H1 (cell line): Measurements from ENCODE around the gene SH3RF3. TPM values are rescaled to one million over a fixed set of nuclear protein-coding genes. Genes with fewer than 3 reads are reported as not detected.

Source experiments
- CTCF ChIA-PET: fragments of 300-600 bp; sonication (Branson Sonifier 250); formaldehyde crosslinking; loops from one replicate; lab custom pipeline; 2021; ENCODE audit not compliant: partially characterized antibody; lab: Charles Lee
- POLR2A ChIA-PET: fragments of 300-600 bp; sonication (Branson Sonifier 250); formaldehyde crosslinking; loops from one replicate; lab custom pipeline; 2021; ENCODE audit warnings: inconsistent platforms; ENCODE audit not compliant: partially characterized antibody; lab: Charles Lee
- DNase-seq, 2 experiments: peaks; one replicate each; pipeline versions ENCODE4 v3.0.0 to v3.0.0-alpha.2; 2010 to 2022; ENCODE audit warnings: low spot score in 2 of 2, low read depth in 1 of 2, mixed read lengths in 1 of 2
- FAIRE-seq: peaks from 2 replicates; lab custom pipeline; 2011; peaks lifted over from hg19 to GRCh38; lab: Jason Lieb, UNC
- H2AFZ ChIP-seq: 2 replicates; pipeline ENCODE4 v1.8.1; 2012; ENCODE audit warnings: low read length, inconsistent platforms
- H2AK5ac ChIP-seq: 2 replicates; pipeline ENCODE4 v1.6.1; 2013; ENCODE audit warnings: low read depth, low read length
- H2BK120ac ChIP-seq: replicated peaks from 2 replicates; pipeline ENCODE3; 2013; ENCODE audit warnings: low read depth, low read length, inconsistent platforms
- H2BK12ac ChIP-seq: 2 replicates; pipeline ENCODE4 v1.6.1; 2013; ENCODE audit warnings: low read depth, low read length
- H2BK15ac ChIP-seq: 2 replicates; pipeline ENCODE4 v1.6.1; 2013; ENCODE audit warnings: low read length
- H2BK20ac ChIP-seq: 2 replicates; pipeline ENCODE4 v1.6.1; 2013; ENCODE audit warnings: low read length
- H2BK5ac ChIP-seq: 2 replicates; pipeline ENCODE4 v1.6.1; 2013; ENCODE audit warnings: low read depth, low read length
- H3K14ac ChIP-seq: 2 replicates; pipeline ENCODE4 v1.6.1; 2013; ENCODE audit warnings: inconsistent platforms; ENCODE audit not compliant: insufficient read length
- H3K18ac ChIP-seq: 2 replicates; pipeline ENCODE4 v1.6.1; 2013; ENCODE audit warnings: low read length; ENCODE audit errors: extremely low read depth
- H3K23ac ChIP-seq: 2 replicates; pipeline ENCODE4 v1.6.1; 2013; ENCODE audit warnings: inconsistent platforms; ENCODE audit not compliant: insufficient read length
- H3K23me2 ChIP-seq: 2 replicates; pipeline ENCODE4 v1.6.1; 2013; ENCODE audit warnings: low read depth, low read length
- H3K27ac ChIP-seq: 2 replicates; pipeline ENCODE4 v1.6.1; 2011; ENCODE audit warnings: low read depth, low read length, inconsistent platforms
- H3K27me3 ChIP-seq, 4 experiments: replicated peaks in 1 of 4; 1 replicate in 1 of 4; 2 replicates in 3 of 4; pipeline versions ENCODE4 v1.6.1 to v1.8.1; 2011 to 2013; ENCODE audit warnings: low read length in 3 of 4, mild to moderate bottlenecking in 3 of 4, inconsistent platforms in 2 of 4, mixed read lengths in 2 of 4, moderate library complexity in 1 of 4; ENCODE audit not compliant: control insufficient read depth in 3 of 4, insufficient read depth in 3 of 4; ENCODE audit errors: extremely low read depth in 1 of 4
- H3K36me3 ChIP-seq, 4 experiments: 2 replicates each; pipeline versions ENCODE4 v1.6.1 to v1.8.1; 2011 to 2013; ENCODE audit warnings: mild to moderate bottlenecking in 4 of 4, low read length in 3 of 4, moderate library complexity in 2 of 4, control low read depth in 1 of 4, inconsistent platforms in 1 of 4; ENCODE audit not compliant: insufficient read depth in 4 of 4, control insufficient read depth in 2 of 4
- H3K4ac ChIP-seq: replicated peaks from 2 replicates; pipeline ENCODE3; 2013; ENCODE audit warnings: low read length, low read depth, mixed read lengths, inconsistent platforms; ENCODE audit not compliant: insufficient read length
- H3K4me1 ChIP-seq, 4 experiments: replicated peaks in 1 of 4; 1 replicate in 1 of 4; 2 replicates in 3 of 4; pipeline versions ENCODE4 v1.6.1 to v1.8.1; 2011 to 2013; ENCODE audit warnings: low read length in 3 of 4, inconsistent platforms in 2 of 4, mixed read lengths in 1 of 4; ENCODE audit not compliant: insufficient read depth in 4 of 4, control insufficient read depth in 3 of 4
- H3K4me2 ChIP-seq, 2 experiments: 2 replicates each; pipeline versions ENCODE4 v1.6.1 to v1.8.1; 2011 to 2013; ENCODE audit warnings: low read depth in 2 of 2, low read length in 2 of 2, control low read depth in 1 of 2, inconsistent platforms in 1 of 2, mild to moderate bottlenecking in 1 of 2; ENCODE audit not compliant: insufficient read depth in 1 of 2
- H3K4me3 ChIP-seq, 4 experiments: fragments of 200-600, 300-600 bp in 1 of 4; sonication (generic), shearing (Covaris generic), sonication (Bioruptor Twin) in 1 of 4; 2 replicates each; pipeline versions ENCODE4 v1.5.1 to v1.8.1; 2011 to 2016; ENCODE audit warnings: low read length in 4 of 4, low read depth in 3 of 4, control low read depth in 2 of 4, inconsistent platforms in 2 of 4, mild to moderate bottlenecking in 2 of 4, mixed read lengths in 1 of 4, moderate library complexity in 1 of 4; ENCODE audit not compliant: insufficient read depth in 2 of 4; ENCODE audit errors: extremely low read depth in 1 of 4
- H3K56ac ChIP-seq: replicated peaks from 2 replicates; pipeline ENCODE3; 2013; ENCODE audit warnings: low read depth, mild to moderate bottlenecking, mixed read lengths, low read length, inconsistent platforms; ENCODE audit not compliant: insufficient read length
- H3K79me1 ChIP-seq: 2 replicates; pipeline ENCODE4 v1.6.1; 2013; ENCODE audit warnings: low read depth, low read length, control low read depth
- H3K79me2 ChIP-seq, 2 experiments: 2 replicates each; pipeline versions ENCODE4 v1.6.1 to v1.8.1; 2012 to 2013; ENCODE audit warnings: low read length in 2 of 2, mild to moderate bottlenecking in 2 of 2, inconsistent platforms in 1 of 2; ENCODE audit not compliant: insufficient read depth in 2 of 2, control insufficient read depth in 1 of 2
- H3K9ac ChIP-seq, 4 experiments: replicated peaks in 1 of 4; 1 replicate in 1 of 4; 2 replicates in 3 of 4; pipeline versions ENCODE4 v1.6.1 to v1.8.1; 2011 to 2013; ENCODE audit warnings: low read depth in 3 of 4, low read length in 3 of 4, control low read depth in 2 of 4, mild to moderate bottlenecking in 2 of 4, moderate library complexity in 2 of 4, inconsistent platforms in 1 of 4; ENCODE audit errors: extremely low read depth in 1 of 4
- H3K9me3 ChIP-seq, 2 experiments: 2 replicates each; pipeline versions ENCODE4 v1.6.1 to v1.8.1; 2012 to 2013; ENCODE audit warnings: mild to moderate bottlenecking in 2 of 2, moderate library complexity in 2 of 2, control low read depth in 1 of 2, inconsistent platforms in 1 of 2, low read depth in 1 of 2, low read length in 1 of 2, mixed read lengths in 1 of 2; ENCODE audit not compliant: insufficient read depth in 2 of 2
- H4K20me1 ChIP-seq, 2 experiments: replicated peaks in 1 of 2; 2 replicates each; pipeline versions ENCODE3 to v1.8.1; 2011 to 2013; ENCODE audit warnings: inconsistent platforms in 2 of 2, low read length in 2 of 2, mild to moderate bottlenecking in 1 of 2; ENCODE audit not compliant: insufficient read depth in 2 of 2, control insufficient read depth in 1 of 2
- H4K5ac ChIP-seq: 2 replicates; pipeline ENCODE4 v1.6.1; 2013; ENCODE audit warnings: low read length, low read depth, mixed read lengths, inconsistent platforms; ENCODE audit not compliant: insufficient read length
- H4K8ac ChIP-seq: 2 replicates; pipeline ENCODE4 v1.8.0; 2013; ENCODE audit warnings: mild to moderate bottlenecking, moderate library complexity, low read length, inconsistent platforms; ENCODE audit not compliant: insufficient read depth; ENCODE audit errors: extremely low read depth
- H4K91ac ChIP-seq: replicated peaks from 2 replicates; pipeline ENCODE3; 2013; ENCODE audit warnings: low read length, mixed read lengths, inconsistent platforms; ENCODE audit not compliant: insufficient read length
- ATF2 ChIP-seq: IDR thresholded peaks from 2 replicates; pipeline ENCODE4 v1.6.1; 2012; ENCODE audit warnings: low read length, inconsistent platforms
- GTF2F1 ChIP-seq: IDR thresholded peaks from 2 replicates; pipeline ENCODE4 v1.6.1; 2012; ENCODE audit warnings: low read depth, low read length, improper control_type of control experiment, borderline replicate concordance
- HDAC2 ChIP-seq, 2 experiments: fragments of 300-600 bp in 1 of 2; sonication (generic) in 1 of 2; IDR thresholded peaks; 2 replicates each; pipeline ENCODE4 v1.6.1; 2011 to 2012; ENCODE audit warnings: low read depth in 2 of 2, low read length in 2 of 2, mild to moderate bottlenecking in 2 of 2, moderate library complexity in 2 of 2, borderline replicate concordance in 1 of 2, inconsistent platforms in 1 of 2
- KDM5A ChIP-seq: fragments of 200-600 bp; IDR thresholded peaks from 2 replicates; pipeline ENCODE4 v1.7.1; 2012; ENCODE audit warnings: mild to moderate bottlenecking, low read length, inconsistent platforms, mixed read lengths
- RAD21 ChIP-seq, 2 experiments: IDR thresholded peaks in 1 of 2; conservative IDR thresholded peaks in 1 of 2; 2 replicates each; pipeline ENCODE4 v1.6.1; 2011; ENCODE audit warnings: low read depth in 2 of 2, low read length in 2 of 2, improper control_type of control experiment in 1 of 2, inconsistent platforms in 1 of 2, mild to moderate bottlenecking in 1 of 2, moderate library complexity in 1 of 2
- RBBP5 ChIP-seq: IDR thresholded peaks from 2 replicates; pipeline ENCODE4 v1.7.1; 2012; ENCODE audit warnings: low read depth, mild to moderate bottlenecking, inconsistent platforms, low read length, moderate library complexity, borderline replicate concordance
- SP2 ChIP-seq: IDR thresholded peaks from 2 replicates; pipeline ENCODE4 v1.6.1; 2012; ENCODE audit warnings: mild to moderate bottlenecking, low read length, inconsistent platforms
- WGBS, 2 experiments: shearing (Covaris generic) in 1 of 2; methylation state at CpG; one replicate each; pipeline versions ENCODE4 v1.1.6 to v1.1.7; 2013 to 2015; ENCODE audit warnings: low lambda C conversion rate in 2 of 2, mixed read lengths in 2 of 2, inconsistent platforms in 1 of 2, low coverage in 1 of 2, missing lambda C conversion rate in 1 of 2; ENCODE audit not compliant: insufficient replicate concordance in 2 of 2, insufficient coverage in 1 of 2, insufficient read length in 1 of 2; ENCODE audit errors: extremely low coverage in 1 of 2, missing lambda C conversion rate in 1 of 2; 5-methylcytosine and 5-hydroxymethylcytosine counted together
- polyA plus RNA-seq, 7 experiments: library from polyadenylated mRNA; depleted of rRNA in 3 of 7; stranded (reverse) in 5 of 7; unstranded in 2 of 7; fragments of >200 nt in 5 of 7; fragments of 200-250 nt in 2 of 7; gene quantifications; 1 replicate in 5 of 7; 2 replicates in 1 of 7; 4 replicates in 1 of 7; pipeline versions ENCODE4 v1.2.1 to v1.2.3, GENCODE V29; 2011 to 2013; ENCODE audit warnings: missing spikeins in 2 of 7, mixed read lengths in 2 of 7
- total RNA-seq: library from RNA; stranded (reverse); fragmentation: NEBNext Ultra II Directional; extraction: Animal tissue kit (Norgen Biotek cat#: 25700); gene quantifications from 2 replicates; pipeline ENCODE4 v1.2.1, GENCODE V29; 2021

The SH3RF3 gene
- total and polyA plus RNA-seq, 2 of the 8 experiments (the other 6 are each of a cell fraction or from before 2014, with no cell fraction given), result 0.11 to 0.65 TPM

DNA sequence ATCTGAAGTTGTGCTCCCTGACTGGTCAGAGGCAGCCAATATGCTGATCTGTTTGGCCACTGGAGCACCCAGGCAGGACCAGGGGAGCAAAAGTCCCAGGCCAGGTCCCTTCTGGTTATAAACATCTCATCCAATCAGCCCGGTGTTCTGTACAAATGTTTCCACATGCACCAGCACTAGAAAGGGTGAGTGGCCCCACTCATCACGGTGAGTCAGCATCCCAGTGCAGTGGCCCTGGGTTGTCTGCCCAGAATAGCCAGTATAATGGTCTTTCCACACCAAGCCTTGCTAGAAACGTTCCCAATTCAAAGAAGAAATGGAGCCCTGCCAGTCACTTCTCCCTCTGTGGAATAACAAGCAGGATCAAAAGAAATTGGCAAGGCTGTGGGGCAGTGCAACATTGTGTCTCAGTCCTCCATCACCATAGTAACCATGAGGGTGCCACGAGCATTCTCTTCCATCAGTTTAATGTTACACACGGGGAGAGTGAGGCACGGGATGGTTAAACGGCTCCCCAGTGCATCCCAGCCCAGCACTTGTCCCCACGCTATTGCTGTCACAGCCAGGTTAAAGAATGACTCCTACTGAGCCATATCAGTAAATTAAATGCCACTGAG lies 309.9 kb downstream of the SH3RF3 start:
- POLR2A ChIA-PET, result no interaction called here
- no peak overlapping the region for H3K4me3 ChIP-seq
- H3K4ac ChIP-seq, result no peak overlapping the region
- no peak overlapping the region for H3K18ac ChIP-seq
- H4K5ac ChIP-seq, result no peak overlapping the region
- H3K9me3 ChIP-seq, result peaks cover 7 to 8% of the 10 kb centered on the region in 2 experiments
- no peaks in the 10 kb centered on the region for H4K20me1 ChIP-seq
- no peaks in the 10 kb centered on the region for H3K23me2 ChIP-seq
- H4K8ac ChIP-seq, result no peak overlapping the region
- H3K23ac ChIP-seq, result no peak overlapping the region
- CTCF ChIA-PET, result interaction anchor here (1.0 kb wide), 1 partner anchor 277 kb away, joined by 3 read pairs; no protein-coding TSS in a partner anchor
- no peaks in the 10 kb centered on the region for H3K4me1 ChIP-seq
- H2AFZ ChIP-seq, result no peak overlapping the region
- no peak overlapping the region for H2BK12ac ChIP-seq
- no peaks in the 10 kb centered on the region for H3K79me2 ChIP-seq
- DNase-seq, result no peak
- no peak overlapping the region for H2BK5ac ChIP-seq
- H3K4me2 ChIP-seq, result no peak overlapping the region
- 95% methylated on average over 8 of the region's 8 CpGs; no CpG with 5 or more reads in 1 of the 2 experiments for WGBS, 2 experiments
- FAIRE-seq, result no peak
- H4K91ac ChIP-seq, result no peak overlapping the region
- H2BK15ac ChIP-seq, result no peak overlapping the region
- no peaks in the 10 kb centered on the region for H3K79me1 ChIP-seq
- H2BK20ac ChIP-seq, result no peak overlapping the region
- no peaks in the 10 kb centered on the region for H3K27me3 ChIP-seq
- H3K56ac ChIP-seq, result no peak overlapping the region
- H3K27ac ChIP-seq, result no peak overlapping the region
- H3K36me3 ChIP-seq, result no peaks in the 10 kb centered on the region
- no peak overlapping the region; a peak in 1 of 7 replicates for H3K9ac ChIP-seq
- no peak overlapping the region for H2BK120ac ChIP-seq
- no peak overlapping the region for H3K14ac ChIP-seq
- H2AK5ac ChIP-seq, result no peak overlapping the region
- TF ChIP-seq ATF2 (no peak), RAD21 (IDR thresholded peaks at IDR 0.05 in 1 of 2, conservative IDR thresholded peaks at IDR 0.05 in 1 of 2; ENCODE audit: low read depth in 2 of 2, low read length in 2 of 2) (no peak), KDM5A (no peak), RBBP5 (no peak), GTF2F1 (no peak), SP2 (no peak), HDAC2 (IDR thresholded peaks at IDR 0.05; ENCODE audit: borderline replicate concordance in 1 of 2, low read depth in 2 of 2, low read length in 2 of 2) (no peak)
